GM10266 (cell line): ENCODE measurements around the gene SERPINA12.
"Not testable (repeated sequence)": the region's sequence is repeated elsewhere in the genome, so short reads cannot be mapped to it uniquely, and the experiment has no call there.

Source experiments
- DNase-seq: peaks from one replicate; pipeline ENCODE4 v3.0.0; 2012; ENCODE audit errors: extremely low spot score
- TF ChIP-seq, protein P1 (sequence below): IDR thresholded peaks from 2 replicates; pipeline ENCODE4 v1.5.1; 2012; ENCODE audit warnings: mild to moderate bottlenecking, low read depth; ENCODE audit not compliant: control insufficient read depth, insufficient read depth; ENCODE audit errors: missing control alignments

SERPINA12 gene

DNA sequence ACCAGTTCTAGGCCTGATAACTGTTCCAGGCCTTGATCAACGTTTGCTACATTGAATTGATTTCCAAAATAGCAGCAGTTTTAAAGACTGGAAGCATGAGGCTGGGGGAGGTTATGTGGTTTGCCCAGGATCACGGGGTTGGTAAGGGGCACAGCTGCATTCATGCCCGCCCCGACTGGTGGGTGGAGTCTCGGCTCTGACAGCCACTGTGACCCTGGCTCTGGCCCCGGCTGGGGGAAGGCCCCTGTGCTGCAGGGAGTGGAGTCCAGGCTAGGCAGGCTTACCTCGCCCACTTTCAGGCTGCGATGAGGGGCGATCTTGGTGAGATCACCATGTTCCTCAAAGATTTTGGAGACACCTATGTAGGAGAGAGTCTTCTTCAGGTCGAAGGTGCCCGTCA is 19.9 kb downstream of the SERPINA12 start:
- DNase-seq, result no peak
- TF ChIP-seq, protein P1, sequence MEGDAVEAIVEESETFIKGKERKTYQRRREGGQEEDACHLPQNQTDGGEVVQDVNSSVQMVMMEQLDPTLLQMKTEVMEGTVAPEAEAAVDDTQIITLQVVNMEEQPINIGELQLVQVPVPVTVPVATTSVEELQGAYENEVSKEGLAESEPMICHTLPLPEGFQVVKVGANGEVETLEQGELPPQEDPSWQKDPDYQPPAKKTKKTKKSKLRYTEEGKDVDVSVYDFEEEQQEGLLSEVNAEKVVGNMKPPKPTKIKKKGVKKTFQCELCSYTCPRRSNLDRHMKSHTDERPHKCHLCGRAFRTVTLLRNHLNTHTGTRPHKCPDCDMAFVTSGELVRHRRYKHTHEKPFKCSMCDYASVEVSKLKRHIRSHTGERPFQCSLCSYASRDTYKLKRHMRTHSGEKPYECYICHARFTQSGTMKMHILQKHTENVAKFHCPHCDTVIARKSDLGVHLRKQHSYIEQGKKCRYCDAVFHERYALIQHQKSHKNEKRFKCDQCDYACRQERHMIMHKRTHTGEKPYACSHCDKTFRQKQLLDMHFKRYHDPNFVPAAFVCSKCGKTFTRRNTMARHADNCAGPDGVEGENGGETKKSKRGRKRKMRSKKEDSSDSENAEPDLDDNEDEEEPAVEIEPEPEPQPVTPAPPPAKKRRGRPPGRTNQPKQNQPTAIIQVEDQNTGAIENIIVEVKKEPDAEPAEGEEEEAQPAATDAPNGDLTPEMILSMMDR, result no peak

DNA sequence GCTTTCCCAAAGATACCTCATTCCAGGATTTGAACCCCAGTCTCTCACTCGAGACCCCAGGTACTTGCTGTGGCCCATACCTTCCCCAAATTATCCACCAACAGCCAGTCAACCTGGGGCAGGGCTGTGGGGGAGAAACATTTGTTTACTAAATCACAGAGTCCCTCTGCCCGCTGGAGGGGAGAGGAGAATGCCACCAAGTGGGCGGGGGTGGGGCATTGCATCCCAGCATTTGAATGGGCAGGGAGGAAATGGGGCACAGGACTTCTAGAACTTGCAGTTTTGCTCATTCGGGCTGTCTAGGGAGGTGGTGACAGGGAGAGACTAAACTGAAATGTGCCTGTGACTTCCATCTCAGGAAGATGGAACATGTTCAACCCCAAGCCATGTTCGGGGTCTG is 22.4 kb downstream of the SERPINA12 start:
- TF ChIP-seq, protein P1, result no peak
- no peak for DNase-seq

DNA sequence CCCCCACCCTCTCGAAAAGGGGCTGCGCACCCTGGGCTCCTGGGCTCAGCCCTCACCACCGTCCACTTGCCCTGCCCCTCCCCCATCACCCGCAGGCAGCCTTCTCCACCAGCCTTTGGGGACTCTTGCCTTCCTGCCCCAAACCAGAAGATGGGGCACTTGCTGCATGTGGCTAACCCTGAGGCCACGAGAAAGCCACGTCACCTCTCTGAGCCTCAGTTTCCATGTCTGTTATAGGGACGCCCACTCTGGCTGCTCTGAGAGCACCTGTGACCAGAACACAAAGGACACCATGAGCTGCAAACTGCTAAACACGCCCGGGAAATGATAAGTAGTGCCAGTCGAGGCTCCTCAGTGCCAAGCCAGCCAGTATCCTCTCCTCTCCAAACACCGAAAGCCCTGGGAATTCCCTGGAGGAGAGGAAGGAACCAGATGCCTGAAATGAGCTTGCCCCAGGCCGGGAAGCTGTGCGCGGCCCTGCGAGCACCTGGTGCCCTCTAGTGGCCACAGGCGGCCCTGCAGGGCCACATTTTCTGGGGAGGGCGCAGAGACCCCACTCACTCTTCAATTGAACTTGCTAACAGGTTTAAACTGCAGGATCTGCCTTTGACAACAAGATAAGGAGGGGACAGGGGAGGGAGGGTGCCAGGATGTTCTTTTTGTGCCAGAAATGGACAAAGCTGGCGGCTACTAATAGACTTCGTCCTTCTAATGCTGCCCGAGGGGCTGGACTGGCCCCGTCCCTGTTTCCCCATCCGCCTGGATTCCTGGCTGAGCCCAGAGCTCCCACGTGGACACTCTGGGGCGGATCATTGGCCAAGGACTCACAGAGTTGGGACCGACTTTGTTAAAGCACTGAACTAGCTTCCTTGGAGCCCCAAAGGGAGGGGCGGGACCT is 23.1 kb downstream of the SERPINA12 start:
- peak; percentile 64 for DNase-seq
- TF ChIP-seq, protein P1, result peak; percentile 99

DNA sequence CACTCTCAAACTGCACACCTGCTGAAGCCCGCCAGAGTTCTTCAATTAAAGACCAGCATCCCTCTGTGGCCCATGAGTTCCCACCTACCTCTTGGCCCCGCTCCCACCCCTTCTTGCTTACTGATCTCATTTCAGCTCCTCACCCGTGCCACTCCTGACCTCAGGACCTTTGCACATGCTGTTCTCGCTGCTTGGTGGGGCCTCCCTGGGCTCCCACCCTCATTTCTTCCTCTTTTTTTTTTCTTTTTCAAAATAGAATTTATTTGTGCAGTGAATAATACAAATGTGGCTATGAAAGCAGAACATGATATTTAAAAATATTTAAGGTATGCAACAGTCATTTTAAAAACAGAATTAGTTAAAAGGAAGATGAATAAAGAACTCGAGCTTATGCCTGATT is 24.8 kb downstream of the SERPINA12 start:
- TF ChIP-seq, protein P1, result no peak
- DNase-seq, result no peak

DNA sequence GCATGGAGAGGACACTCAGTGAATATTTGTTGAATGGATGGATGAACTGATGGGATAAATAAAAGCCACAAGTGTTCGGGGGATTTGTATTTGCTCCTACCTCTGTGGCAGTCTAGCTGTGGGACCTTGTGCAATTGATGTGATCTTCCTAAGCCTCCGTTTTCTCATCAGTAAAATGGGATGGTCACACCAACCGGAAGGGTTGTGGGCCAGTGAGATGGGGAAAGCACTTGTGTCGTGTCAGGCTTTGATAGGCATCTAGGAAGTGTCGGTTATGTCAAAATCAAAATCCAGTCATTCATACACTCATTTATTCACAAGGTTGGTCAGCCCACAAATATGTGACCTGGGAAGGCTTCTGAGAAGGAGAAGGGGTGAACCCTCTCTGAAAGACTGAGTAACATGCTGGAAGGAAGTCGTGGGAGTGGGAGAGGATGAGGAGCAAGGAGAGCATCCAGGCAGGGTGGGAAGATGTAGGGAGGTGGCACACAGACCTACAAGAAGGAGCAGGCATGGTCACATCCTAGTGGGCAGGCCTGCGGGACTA is 25.5 kb downstream of the SERPINA12 start:
- no peak for DNase-seq
- TF ChIP-seq, protein P1, result no peak

DNA sequence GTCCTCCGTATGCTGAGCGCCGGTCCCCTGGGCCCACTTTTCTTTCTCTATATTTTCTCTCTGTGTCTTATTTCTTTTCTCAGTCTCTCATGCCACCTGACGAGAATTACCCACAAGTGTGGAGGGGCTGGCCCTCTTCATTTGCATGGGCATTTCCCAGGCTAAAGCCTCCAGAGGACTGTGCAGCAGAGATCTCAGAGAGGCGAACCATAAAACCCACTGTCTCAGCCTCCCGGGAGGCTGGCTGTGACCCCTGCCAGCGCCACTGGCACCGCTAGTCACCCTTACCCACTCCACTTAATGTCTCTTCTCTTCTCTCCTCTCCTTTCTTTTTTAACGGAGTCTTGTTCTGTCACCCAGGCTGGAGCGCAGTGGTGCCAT is 26.2 kb downstream of the SERPINA12 start:
- DNase-seq, result no peak
- TF ChIP-seq, protein P1, result no peak

DNA sequence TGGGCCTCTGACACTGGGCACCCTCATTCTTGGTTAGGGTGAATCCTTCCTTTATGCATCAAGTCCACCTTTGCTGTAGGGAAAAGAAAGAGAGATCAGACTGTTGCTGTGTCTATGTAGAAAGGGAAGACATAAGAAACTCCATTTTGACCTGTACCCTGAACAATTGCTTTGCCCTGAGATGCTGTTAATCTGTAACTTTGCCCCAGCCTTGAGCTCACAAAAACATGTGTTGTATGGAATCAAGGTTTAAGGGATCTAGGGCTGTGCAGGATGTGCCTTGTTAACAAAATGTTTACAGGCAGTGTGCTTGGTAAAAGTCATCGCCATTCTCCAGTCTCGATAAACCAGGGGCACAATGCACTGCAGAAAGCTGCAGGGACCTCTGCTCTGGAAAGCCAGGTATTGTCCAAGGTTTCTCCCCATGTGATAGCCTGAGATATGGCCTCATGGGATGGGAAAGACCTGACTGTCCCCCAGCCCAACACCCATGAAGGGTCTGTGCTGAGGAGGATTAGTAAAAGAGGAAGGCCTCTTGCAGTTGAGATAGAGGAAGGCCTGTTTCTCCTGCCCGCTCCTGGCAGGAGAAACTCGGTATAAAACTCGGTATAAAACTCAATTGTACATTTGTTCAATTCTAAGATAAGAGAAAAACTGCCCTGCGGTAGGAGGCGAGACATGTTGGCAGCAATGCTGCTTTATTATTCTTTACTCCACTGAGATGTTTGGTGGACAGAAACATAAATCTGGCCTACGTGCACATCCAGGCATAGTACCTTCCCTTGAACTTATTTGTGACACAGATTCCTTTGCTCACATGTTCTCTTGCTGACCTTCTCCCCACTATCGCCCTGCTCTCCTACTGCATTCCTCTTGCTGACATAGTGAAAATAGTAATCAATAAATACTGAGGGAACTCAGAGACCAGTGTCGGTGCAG is 26.9 kb downstream of the SERPINA12 start:
- not testable (repeated sequence) for DNase-seq
